Stimulated activated naive CD4-positive, alpha-beta T cell (primary cell): ENCODE results near the gene LOXL1.

Experiments used
- DNase-seq, 6 experiments: peaks; one replicate each; lab custom pipeline; 2025; lab: John Stamatoyannopoulos, UW

LOXL1 gene

DNA sequence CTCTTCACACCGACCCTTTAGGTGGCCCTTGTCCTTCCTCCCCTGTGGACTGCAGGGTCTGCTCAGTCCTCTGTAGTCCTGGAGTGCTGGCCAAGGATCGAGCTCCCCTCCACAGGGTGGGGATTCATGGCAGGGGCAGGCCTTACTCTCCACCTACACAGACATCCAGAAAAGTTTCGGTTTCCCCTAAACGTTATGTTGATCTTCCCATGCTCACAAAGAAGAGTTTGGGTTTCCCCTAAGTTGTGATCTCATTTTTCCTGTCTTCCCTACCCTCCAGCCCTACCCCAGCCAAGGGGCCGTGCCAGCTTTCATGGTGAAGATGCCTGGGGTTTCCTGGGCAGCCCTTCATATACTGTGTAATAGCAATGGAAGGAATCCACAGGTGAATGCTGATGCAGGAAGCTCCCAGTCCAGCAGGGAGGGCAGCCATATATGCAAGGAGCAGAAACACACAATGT is 55.5 kb downstream of the LOXL1 start:
- no peak for DNase-seq

- DNase-seq: peak in 3 of 6 experiments; percentile 7 to 17 (median 10)
Measured at GRCh38 chr15:73982222-73982962, 56.1 kb downstream of the LOXL1 start.

GRCh38 chr15:73983211-73983727 is 57.0 kb downstream of the LOXL1 start:
- DNase-seq: no peak

DNA sequence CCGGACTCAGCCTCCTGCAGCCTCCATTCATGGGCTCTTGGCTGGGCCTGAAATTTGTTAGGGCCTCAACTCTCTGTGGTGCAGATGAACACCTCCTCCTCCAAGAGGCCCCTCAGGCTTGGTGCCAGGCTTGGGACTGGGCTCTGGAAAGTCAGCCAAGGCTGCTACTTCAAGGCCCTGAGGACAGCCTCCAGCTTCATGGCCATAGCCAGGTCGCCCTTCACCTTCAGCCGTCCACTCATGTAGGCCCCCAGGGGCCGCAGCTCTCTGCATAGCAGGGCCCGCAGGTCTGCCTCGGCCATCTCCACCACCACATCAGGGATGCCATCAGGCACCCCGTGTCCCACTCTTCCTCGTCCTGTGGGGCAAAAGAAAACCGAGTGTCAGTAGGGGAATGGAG is 57.5 kb downstream of the LOXL1 start:
- no peak for DNase-seq

DNA sequence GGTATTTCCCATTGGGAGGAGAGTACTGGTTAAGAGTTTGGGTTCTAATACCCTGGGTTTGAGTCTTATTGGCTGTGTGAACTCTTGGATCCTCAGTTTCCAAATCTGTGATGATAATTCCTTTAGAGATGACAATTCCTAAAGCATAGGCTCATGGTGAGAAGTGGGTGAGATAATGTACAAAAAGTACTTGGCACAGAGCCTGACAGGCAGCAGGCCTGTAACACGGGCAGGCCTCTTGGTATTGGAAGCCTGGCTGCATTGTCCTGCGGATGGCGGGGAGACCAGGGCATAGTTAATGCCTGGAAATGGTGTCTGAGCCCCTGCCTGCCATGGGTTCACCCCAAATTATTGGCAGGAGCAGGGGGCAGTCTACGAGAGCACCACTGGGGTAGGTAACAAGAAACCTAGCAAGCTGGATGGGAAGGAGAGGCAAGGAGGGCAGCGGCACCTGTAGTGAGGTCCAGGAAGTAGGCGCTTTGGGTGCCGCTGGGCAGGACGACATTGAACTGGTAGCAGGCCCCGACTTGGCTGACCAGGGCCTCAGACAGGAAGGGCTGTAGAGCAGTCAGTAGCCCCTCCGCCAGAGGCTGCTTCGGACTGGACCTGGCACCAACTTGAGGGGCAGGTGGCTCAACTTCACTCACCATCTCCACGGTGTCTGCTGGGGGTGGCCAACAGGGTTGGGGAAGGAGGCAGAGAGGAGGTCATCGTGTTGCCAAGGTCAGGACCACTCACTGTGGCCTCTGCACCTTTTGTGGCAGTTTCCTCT is 58.1 kb downstream of the LOXL1 start:
- no peak for DNase-seq

DNA sequence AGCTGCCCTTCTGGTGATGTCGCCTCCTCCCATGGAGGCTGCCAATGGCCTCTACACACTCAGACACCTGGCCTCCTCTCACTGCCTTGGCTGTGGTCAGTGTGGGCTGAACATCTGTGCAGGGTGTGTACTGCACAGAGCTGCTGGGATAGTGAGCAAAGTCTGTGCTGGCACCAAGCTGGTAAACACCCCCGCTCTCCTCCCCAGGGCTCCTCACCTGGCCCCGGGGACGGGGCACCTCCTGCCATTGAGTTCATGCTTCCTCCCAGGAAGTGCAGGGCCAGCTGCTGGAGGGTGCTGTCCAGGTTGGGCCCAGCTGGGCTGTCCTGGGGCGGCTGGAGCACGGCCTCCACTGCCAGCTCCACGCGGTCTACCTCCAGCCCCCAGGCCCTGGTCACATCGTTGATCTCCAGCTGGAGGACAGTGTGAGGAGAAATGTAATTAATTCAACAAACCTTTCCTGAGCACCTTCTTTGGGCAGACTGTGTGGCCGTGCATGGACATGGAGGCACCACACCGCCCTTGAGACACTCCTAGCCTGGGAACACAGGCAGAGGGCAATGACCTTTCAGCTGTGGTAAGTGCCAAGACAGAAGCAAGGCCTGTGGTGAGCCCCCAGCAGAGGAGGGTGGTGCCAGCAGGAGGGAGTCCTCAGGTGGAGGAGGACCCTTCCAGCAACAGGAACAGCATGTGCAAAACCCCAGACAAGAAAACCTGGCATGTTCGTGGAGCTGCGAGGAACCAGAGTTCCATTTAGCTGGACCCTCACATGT is 59.0 kb downstream of the LOXL1 start:
- DNase-seq: no peak

GRCh38 chr15:73986055-73986775 is 60.0 kb downstream of the LOXL1 start:
- no peak for DNase-seq

DNA sequence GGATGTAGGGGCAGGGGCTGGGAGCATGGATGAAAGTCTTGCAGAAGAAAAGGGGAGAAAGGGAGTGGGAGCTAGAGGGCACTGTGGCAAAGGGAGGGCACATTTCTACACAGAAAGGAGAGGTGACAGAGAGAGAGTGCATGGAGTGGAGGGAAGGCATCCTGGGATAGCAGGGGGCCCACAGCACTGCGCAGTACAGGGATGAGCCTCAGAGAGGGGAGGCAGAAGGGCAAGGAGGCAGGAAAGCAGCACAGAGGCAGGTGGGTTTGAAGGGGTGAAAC is 60.5 kb downstream of the LOXL1 start:
- DNase-seq: no peak

- no peak for DNase-seq
Measured at GRCh38 chr15:73987250-73987649, 61.0 kb downstream of the LOXL1 start.

GRCh38 chr15:73987681-73988444 is 61.6 kb downstream of the LOXL1 start:
- no peak for DNase-seq

- DNase-seq: no peak
Measured at GRCh38 chr15:73988445-73988969, 62.2 kb downstream of the LOXL1 start.

- DNase-seq: no peak
Measured at GRCh38 chr15:73989001-73989798, 62.9 kb downstream of the LOXL1 start.

DNA sequence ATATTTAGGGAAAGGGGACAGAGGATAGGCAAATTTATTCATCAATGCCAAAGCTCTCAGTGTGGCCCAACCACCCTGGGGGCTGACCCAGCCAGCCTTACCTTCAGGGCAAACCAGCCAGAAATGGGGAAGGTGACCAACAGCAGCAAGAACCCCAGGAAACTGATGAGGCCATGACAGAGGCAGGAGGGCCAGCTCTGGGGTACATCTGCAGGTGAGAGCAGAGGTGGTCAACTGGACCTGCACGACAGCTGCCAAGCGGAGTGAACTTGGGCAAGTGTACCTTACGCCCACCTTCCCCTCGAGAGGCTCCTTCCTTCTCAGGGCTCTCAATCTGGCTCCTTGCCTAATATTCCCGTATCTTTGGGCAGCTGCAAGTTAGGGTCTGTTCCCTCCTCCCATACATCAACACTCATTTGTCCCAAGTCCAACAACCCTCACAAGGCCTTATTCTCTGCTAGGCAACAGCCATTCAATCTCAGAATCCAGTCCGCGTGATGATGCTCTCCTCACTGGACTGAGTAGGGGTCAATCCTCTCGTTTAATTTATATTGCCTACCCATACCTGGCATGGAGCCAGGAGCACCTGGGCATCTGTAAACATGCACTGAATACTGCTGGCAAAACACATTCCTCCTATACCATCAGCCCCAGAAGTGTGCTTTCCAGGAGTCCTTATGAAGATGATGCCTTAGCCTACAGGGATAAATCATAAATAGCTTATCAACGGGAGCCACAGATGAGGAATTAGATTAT is 64.2 kb downstream of the LOXL1 start:
- no peak for DNase-seq

- no peak for DNase-seq
Measured at GRCh38 chr15:73991260-73991659, 65.0 kb downstream of the LOXL1 start.

GRCh38 chr15:73991726-73992593 is 65.7 kb downstream of the LOXL1 start, which contains the start of gene STOML1:
TSS of gene STOML1 (minus strand) at chr15:73992295. CDS start at chr15:73992223, 72 bp downstream.
- DNase-seq: peak; percentile 80 to 95 (median 88)

DNA sequence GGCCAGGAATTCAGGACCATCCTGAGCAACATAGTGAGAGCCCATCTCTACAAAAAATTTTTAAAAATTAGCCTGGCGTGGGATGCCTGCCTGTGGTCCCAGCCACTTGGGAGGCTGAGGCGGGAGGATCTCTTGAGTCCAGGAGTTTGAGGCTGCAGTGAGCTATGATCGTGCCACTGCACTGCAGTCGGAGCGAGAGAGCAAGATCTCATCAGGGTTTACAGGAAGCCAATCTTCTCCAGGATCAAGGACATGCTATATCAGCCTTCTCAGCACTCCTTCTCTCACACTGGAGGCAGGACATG is 66.3 kb downstream of the LOXL1 start:
- no peak for DNase-seq

DNA sequence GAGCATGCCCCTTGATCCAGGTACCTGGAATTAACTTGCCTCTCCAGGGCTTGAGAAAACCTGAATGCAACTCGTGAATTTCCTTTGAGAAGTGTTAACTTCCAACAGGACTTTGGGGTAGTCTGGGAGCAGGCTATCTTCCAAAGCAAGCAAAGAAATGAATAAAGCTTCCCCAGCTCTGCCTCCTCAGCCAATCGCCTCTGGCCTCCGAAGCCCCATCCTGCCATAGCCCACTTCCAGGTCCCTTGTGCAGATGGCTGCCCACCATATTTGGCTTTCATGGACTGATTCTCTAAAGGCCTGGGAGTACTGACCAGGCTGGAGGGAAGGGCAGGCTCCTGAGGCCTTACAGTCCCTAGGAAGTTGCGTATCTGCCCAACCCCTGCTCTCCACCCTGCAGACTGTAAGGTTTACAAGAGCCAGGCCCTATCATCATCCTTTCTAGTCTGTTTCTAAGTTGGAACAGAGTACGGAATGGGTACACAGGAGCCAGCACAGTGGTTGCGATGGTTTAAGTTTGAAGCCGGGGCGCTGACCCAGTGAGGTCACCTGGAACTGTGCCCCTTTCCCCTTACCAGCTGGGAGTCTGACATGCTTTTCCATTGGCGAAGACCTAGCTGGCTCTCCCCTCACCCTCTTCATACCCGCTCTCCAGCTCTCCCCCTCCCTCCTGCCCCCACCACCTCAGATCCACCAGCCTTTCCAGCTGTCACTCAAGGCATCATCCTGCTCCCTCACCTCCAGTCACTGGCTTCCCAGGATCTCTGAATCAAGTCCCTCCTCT is 67.1 kb downstream of the LOXL1 start:
- no peak for DNase-seq
